ENCODE data around the gene NFATC2. TPM values are rescaled to one million over a fixed set of nuclear protein-coding genes. Genes with fewer than 3 reads are reported as not detected.

NFATC2 gene
- polyA plus RNA-seq, 1 donor from 2014 or later, result not detected

DNA sequence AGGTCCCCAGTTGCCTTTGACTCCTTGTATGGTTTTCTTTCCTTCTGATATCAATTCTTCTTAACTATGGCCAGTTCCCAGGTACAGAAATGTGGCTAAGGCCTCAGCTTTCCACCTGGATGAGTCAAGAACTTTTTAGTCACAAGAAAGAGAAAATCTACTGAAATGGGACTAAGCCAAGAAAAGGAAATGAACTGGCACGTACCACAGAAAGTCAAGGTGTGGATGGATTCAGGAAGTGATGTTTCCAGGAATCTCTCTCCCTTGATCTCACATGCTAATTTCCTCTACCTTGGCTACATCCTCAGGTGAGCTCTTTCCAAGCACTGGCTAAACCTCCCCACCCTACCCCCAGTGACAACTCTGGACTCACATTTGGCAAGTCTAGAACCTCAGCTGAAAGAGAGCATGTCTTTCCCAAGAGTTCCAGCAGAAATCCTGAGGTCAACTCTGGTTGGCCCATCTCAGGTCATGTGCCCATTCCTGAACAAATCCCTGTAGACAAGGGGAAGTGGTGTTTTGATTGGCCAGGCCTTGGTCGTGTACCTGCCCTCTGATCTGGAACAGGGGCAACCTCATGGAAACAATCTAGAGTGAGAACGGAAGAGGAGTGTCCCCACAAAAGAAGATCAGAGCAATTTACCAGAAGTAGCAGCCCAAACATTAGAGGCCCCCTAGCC, 205.3 kb downstream of the NFATC2 start (continued):
- no peak for TF ChIP-seq TAF1 (IDR thresholded peaks at IDR 0.05; ENCODE audit: low read depth)

Small RNA genes lying within 50 kb of the gene (small RNA-seq; reads per million reads assigned to genes)
- gene MIR3194, result 0 reads per million in 3 experiments

Other genes with a start within 250 kb of the NFATC2 start
- gene ATP9A, start 225.7 kb upstream of the NFATC2 start, polyA plus RNA-seq, result 56.1 and 63.1 TPM in 2 replicates